ENCODE results near the gene CTSZ.
"Not testable (repeated sequence)": the region's sequence is repeated elsewhere in the genome, so short reads cannot be mapped to it uniquely, and the experiment has no call there.

Gene CTSZ

DNA sequence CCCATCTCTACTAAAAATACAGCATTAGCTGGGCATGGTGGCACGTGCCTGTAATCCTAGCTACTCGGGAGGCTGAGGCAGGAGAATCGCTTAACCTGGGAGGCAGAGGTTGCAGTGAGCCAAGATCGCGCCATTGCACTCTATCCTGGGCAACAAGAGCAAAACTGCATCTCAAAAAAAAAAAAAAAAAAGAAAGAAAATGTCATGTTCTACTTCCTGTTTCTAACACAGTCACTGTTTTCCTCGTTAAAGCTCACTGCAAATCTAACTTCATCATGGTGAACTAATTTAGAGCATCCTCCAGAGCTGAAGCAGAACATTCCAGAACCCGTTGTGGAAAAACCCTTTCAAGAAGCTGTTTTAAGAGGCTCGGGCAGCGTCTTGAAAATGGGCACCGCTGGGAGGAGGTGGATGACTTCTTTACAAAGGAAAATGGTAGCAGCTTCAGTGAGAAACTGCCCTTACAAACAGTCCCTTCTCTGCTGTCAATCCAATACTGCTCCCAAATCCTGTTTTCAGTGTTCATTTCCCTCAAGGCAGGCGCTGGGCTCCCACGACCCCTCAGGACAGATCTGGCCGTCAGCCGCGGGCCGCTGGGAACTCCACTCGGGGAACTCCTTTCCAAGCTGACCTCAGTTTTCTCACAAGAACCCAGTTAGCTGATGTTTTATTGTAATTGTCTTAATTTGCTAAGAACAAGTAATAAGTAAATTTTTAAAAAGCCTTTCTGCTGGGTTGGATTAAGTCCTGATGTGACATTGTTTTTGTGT is 12.5 kb downstream of the CTSZ start:
- FAIRE-seq, result no peak

DNA sequence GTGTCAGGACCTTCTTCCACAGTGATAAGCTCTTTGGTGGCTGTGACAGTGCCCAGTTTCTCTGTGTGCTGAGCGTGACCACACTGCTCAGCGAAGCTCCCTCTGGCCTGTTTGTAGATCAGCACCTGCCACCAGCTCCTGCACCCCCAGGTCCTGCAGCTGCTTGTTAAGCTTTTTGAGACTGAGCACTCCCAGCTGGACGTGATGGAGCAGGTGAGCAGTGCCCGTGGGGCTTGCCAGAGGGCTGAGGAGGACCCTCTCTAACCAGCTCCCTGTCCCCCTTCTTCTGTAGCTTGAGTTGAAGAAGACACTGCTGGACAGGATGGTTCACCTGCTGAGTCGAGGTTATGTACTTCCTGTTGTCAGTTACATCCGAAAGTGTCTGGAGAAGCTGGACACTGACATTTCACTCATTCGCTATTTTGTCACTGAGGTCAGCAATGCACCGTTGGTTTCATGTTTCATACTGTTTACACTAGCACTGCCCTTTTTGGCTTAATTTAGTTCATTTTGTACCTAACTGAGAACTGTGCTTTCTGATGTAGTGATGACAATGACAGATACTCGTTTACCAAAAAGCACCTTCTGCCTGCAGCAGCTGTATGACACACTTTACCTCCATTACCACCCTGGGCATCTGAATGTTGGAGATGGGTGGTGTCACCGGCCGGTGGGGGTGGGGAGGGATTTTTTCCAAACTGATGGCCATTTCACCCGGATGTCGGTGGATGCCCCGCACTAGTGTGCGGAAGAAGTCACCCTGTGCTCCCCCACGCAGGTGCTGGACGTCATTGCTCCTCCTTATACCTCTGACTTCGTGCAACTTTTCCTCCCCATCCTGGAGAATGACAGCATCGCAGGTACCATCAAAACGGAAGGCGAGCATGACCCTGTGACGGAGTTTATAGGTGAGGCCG is 13.5 kb downstream of the CTSZ start:
- FAIRE-seq, result no peak

DNA sequence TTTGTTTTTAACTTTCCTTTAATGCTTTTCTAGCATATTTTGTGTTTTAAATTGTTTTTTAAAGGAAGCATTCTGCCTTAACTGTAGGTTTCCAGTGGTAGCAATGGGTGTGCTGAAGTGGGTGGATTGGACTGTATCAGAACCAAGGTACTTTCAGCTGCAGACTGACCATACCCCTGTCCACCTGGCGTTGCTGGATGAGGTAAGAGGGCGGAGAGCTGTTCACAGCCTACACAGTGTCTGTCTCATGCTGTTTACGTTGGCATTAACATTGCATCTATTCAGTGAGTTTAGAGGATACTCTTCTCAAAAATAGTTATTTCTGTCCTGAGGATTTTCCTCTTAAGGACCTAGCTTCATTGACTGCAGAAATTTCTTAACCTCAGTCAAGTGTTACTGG is 14.1 kb downstream of the CTSZ start:
- no peak for FAIRE-seq

DNA sequence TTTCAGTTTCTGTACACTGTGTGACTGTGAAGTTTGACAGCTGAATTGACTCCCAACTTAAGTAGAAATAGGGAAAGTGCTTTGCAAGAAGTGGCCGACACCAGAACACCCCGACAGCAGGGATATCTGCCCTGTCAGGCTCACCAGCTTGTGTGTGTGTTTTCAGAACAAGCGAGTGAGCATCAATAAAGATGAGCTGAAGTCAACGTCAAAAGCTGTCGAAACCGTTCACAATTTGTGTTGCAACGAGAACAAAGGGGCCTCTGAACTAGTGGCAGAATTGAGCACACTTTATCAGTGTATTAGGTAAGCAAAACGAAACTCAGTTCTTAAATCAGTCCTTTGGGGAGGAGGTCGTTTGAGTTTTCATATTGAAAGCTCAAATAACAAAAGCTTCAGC is 15.3 kb downstream of the CTSZ start:
- FAIRE-seq, result no peak

DNA sequence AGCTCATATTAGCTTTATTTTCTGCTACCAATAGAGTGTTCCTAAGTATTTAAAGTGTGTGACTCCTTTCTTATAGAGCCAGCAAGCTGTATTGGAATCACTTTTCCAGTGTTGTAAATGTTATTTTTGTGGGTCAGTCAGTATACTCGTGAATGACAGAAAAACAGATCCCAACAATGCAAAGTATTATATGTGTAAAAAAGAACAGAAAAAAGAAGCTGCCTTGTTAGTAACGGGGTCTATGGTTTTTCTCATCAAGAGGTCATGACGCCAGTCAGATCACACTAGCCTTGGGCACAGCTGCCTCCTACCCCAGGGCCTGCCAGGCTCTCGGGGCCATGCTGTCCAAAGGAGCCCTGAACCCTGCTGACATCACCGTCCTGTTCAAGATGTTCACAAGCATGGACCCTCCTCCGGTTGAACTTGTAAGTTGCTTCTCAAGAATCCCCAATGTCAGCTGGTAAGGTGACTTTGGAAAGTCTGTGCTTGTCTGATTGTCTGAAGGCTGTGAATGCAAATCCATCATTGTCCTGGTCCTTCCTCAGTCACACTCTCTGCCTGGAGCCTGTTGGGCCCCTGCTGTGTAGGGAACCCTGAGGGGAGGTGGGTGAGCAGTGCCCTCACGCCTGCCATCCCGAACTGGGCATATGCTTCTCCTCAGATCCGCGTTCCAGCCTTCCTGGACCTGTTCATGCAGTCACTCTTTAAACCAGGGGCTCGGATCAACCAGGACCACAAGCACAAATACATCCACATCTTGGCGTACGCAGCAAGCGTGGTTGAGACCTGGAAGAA is 16.2 kb downstream of the CTSZ start:
- FAIRE-seq, result no peak

DNA sequence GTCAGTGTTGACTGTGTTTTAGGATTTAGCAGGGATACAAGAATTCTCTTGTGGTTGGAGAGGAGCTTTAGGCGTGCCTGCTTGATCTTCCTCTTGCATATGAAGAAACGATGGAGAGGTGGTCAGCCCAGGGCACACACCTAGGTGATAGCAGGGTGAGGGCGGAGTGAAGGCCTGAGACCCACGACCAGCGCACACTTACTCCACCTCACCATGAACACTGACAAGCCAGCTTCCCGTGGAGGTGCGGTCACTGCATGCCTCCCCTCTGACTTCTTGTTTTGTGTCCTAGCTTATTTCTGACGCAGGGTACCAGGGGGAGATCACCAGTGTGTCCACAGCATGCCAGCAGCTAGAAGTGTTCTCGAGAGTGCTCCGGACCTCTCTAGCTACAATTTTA is 17.9 kb downstream of the CTSZ start:
- FAIRE-seq, result no peak

DNA sequence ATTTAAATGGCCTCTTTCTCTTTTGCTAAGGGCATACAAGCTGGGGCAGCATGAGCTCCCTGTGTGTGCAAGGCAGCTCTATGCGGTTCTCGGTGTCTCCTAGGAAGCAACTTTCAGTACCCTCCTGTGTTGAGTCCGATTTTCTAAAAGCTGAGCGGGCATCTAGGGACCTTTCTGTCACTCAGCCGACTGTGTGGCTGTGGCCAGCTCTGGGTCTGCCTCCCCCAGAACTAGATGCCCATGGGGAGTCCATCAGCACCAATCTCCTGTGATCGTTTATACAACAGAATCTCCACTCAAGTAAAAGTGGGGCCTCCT is 18.5 kb downstream of the CTSZ start:
- no peak for FAIRE-seq

DNA sequence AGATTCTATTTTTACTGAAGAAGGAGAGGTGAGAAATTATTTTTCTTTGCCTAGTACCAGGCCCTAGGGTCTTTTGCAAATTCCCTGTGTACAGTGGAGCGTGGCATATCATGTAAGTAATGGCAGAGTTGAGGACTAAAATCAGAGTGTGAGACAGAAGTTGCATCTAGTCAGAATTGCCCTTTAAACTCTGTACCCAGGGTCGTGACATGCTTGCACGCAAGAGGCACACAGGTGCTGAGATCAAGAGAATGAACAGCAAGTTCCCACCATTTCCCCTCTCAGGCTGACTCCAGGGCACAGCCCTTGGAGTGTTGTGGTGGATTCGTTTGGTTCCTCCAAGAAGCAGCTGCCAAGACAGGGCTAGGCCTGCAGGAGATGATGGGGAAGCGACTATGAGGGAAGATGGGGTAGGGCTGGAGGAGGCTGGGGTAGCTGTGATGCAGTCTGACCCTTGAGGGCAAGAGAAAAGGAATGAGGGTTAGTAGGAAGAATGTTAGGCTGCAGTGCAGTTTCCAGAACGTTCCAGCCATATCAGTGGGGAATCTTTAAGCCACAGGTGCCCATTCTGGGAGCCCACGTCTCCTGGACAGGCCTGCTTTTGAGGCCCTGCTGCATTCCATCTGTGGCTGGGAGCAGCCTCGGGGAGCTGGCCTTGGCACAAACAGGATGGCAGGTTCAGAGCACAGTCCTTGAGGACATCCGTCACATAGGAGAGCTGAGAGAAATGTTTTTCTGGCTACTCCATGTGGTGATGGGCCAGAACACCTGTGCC is 19.1 kb downstream of the CTSZ start:
- no peak for FAIRE-seq

DNA sequence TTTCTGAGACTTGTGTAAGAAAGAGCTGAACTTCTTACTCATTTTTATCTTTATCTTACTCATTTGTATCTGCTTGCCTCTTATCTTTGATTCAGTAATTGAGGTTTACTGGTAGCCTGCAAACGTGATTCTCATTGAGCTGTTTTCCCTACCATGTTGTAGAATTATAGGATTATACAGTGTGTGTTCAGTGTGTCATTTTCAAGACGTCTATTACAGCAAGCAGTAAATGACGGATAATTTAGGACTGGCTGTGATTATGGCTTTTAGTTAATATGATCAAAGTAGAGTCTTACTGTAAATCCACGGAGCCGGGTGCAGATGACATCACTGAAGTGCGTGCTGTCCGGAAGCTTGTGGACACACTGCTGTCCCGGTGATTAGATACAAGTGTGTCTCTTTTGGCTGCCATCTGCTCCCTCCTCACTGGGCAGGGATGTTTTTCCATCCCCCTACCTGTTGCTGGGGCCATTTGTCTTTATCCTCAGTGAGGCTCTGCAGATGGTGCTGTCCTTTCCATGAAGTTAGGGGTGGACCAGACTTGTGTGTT is 20.0 kb downstream of the CTSZ start:
- no peak for FAIRE-seq

DNA sequence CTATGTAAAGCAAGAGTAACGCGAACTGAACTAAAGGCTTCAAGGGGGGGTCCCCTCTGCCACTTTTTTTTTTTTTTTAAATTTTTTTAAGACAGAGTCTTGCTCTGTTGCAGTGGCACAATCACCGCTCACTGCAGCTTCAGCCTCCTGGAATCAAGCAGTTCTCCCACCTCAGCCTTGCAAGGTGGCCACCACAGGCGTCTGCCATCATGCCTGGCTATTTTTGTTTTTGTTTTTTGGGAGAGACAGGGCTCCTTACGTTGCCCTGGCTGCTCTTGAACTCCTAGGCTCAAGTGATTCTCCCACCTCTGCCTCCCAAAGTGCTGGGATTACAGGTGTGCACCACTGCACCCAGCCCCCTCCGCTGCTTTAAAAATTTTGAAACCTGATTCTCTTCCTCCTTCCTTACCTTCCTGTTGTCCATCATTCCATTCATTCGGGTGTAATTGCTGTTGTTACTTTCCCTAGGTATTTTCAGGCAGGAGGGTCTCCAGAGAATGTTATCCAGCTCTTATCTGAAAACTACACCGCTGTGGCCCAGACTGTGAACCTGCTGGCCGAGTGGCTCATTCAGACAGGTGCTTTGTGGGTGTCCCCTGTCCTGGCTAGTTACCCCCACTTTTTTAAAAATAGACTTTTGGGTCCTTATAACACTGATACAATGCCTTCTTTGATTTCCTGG is 20.6 kb downstream of the CTSZ start:
- FAIRE-seq, result no peak

DNA sequence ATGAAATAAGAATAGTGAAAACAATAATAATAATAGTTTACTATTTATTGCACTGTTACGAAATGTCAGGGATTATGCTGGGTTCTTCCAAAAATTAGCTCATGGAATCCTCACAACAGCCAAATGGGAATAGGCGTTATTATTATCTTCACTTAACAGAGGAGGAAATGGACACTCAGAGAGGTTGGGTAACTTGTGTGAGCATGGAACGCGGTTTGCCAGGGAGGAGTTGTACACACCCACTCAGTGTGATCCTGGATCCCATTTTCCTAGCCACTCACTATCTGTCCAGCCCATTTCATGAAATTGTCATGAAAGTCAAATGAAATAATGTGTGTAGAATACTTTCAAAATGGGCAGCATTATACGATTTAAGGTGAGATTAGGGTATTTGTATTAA is 21.4 kb downstream of the CTSZ start:
- FAIRE-seq, result no peak

DNA sequence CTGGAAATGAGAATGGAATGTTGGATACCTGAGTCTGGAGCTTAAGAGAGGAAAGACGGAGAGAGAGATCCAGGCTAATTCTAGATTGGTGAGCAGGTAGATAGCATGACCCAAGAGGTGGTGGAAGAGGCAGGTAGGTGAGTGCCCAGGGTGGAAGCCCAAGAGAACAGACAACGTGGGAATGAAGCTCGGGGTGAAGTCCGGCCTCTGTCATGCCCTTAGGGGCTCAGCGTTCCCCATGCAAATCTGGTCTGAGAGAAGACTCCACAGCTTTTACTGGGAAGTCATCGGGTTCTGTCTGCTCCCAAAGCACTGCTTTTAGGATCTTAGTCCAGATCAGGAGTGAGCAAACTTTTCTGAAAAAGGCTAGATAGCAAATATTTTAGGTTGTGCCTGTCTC is 22.4 kb downstream of the CTSZ start:
- no peak for FAIRE-seq

DNA sequence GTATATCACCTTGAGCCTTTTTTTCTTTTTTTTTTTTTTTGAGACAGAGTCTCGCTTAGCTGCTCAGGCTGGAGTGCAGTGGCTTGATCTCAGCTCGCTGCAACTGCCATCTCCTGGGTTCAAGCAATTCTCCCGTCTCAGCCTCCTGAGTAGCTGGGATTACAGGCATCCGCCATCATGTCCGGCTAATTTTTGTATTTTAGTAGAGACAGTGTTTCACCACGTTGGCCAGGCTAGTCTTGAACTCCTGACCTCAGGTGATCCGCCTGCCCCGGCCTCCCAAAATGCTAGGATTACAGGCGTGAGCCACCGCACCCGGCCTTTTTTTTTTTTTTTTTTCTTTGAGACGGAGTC is 24.0 kb downstream of the CTSZ start:
- FAIRE-seq, result not testable (repeated sequence)

DNA sequence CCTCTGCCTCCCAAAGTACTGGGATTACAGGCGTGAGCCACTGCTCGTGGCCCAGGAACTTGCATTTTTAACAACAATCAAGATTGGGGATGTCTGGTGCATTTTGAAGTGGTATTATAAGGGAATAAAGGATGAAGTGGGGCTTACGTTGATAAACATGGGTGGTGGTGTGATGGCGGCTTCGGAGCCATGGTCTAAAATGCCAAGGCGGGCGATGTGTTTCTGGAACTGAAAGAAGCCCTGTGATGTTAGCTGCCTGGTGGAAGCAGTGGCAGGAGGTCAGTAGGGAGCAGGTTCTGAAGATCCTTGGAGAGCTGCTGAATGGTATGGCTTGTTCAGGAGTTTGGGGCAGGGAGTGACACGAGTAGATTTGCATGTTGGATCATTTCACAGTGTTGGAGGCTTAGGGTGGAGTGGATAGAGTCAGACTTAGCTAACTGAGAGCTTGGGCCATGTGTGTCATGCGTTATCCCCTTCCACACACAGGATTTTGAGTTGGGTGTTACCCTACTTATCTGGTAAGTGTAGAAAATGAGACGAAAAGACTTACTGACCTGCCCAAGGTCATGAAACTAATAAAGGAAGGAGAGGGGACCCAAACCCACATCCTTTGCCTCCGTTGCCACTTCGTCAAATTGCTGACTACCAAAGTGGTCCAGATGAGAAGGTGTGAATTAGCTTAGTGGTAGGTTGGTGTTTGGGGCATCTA is 24.5 kb downstream of the CTSZ start:
- no peak for FAIRE-seq

DNA sequence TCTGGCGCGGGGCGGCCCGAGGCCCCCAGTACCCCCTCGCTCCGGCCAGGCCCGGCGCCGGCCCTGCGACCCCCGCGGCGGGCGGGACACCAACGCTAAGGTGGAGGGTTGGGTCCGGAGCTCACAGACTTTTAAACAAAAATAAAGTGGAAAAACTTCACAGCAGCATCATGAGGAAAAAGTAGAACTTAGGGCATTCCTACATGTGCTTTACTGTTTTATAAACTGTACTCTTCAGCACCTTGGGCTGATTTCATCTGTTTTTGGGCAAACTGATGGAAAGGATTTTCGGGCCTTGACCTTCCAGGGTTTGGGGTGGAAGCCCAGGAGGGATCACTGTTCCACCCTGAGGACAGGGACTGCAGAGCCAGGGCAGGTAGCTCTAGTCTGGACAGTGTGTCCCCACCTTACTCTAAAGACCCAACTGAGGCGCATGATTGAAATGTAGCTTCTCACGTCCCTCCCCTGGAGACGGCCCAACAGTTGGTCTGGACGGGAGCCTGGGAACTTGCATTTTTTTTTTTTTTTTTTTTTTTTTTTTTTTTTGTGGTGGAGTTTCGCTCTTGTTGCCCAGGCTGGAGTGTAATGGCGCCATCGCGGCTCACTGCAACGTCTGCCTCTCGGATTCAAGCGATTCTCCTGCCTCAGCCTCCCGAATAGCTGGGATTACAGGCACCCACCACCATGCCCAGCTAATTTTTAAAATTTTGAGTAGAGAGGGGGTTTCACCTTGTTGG is 25.3 kb downstream of the CTSZ start:
- FAIRE-seq, result no peak

DNA sequence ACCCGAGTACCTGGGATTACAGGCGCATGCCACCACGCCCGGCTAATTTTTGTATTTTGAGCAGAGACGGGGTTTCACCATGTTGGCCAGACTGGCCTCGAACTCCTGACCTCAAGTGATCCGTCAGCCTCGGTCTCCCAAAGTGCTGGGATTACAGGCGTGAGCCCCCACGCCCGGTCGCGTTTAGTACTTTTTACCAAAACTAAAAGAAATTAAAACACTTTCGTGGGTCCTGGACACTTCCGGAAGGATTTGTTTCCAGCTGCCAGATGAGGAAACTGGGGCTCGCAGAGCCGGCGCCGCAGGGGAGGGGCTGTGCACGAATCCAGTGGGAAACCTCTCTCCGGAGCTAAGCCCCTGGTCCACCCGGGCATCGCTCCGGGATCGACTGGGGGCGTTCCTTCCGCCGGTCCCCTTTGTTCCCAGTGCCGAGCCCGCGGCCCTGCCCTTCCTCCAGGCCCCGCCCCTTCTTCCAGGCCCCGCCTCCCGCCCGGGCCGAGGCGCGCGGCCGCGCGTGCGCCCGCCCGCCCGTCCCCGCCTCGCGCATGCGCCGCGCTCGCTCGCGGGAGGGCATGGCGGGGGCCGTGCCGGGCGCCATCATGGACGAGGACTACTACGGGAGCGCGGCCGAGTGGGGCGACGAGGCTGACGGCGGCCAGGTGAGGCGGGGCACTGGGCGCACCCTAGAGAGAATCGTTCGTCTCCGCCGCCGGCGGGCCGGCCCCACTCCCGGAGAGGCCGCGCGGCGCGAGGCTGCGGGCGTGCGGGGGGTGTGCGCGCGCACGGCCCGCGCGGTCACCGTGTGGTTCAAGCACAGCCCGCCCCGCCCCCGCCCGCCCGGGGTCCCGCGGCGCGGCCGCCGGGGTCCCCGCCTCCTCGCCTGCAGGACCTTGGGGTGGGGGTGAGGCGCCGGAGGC is 26.1 kb downstream of the CTSZ start, which contains the start of gene NELFCD:
Gene NELFCD, plus strand, starts transcription at position 546 of the 917 bp plus-strand sequence. Its CDS starts 54 bp downstream, at position 600.
- no peak for FAIRE-seq

DNA sequence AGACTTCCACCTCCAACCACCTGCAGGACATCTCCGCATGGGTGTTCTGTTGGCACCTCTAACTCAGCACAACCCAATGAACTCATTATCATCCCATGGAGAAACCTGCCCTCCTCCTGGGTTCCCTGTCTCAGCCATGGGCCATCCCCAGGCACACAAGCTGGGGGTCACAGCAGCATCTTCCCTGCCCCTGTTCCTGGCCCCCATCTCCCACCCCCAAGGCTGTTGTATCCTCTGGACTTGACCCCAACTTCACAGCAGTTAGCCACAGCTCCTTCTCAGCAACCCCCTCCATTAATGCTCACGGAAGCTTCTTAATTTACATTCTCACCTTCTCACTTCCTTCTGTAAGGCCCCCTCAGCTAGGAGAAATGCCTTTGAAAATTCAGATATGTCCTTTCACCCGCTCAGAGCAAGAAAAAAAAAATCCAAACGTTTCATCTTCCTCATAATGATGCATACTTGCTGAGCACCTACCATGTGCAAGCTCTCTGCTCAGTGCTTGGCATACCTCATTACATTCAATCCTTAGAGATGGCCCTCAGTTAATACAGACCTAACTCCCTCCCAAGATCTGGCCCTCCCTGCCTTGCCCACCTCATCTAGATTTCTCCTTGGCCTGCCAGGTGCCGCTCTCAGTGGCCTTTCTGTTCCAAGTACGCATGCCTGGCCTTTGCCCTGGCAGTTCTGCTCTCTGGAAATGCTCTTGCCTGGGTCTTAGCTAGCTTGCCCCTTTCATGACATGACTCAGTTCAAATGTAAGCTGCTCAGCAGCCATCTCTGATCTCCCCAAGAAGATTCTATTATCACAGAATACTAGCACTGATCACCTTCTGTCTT is 28.5 kb downstream of the CTSZ start:
- no peak for FAIRE-seq

DNA sequence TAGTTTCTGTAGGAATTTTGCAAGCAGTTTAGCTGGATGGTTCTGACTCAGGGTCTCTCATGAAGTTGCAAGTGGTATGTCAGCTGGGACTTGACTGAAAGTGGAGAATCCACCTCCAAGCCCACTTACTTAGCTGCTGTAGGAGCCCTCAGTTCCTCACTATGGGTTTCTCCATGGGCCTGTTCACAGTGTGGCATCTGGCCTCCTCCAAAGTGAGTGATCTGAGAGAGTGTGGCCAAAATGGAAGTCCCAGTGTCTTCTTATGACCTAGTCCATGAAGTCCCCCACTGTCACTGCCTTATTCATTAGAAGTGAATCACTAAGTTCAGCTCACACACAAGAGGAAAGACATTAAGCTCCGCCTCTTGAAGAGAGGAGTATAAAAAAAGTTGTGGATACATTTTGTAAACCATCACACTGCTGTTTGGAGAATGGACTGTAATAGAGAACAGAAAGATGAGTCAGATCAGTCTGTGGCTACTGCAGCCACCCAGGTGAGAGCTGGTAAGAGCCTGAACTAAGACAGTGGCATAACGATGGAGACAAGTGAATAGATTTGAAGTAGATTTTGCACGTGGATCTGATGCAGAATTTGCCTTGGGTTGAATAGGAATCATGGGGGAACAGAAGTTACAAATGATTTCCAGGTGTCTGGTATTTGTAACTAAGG is 30.9 kb downstream of the CTSZ start:
- FAIRE-seq, result no peak

All from G401.6 (cell line).